HepG2 (cell line): ENCODE data around the gene GNG7. TPM values are rescaled to one million over a fixed set of nuclear protein-coding genes. Genes with fewer than 3 reads are reported as not detected.
A peak's percentile ranks its signal among the peaks of the same experiment; 100 is the strongest.

Experiments used
- AGO1 ChIP-seq: fragments of 200-400 bp; formaldehyde crosslinking; IDR thresholded peaks from 2 replicates; pipeline ENCODE4 v1.6.1; 2017; ENCODE audit warnings: mild to moderate bottlenecking, low read depth, low read length, moderate library complexity; ENCODE audit not compliant: poor library complexity, severe bottlenecking
- CREM ChIP-seq, 2 experiments: sonication (generic) in 1 of 2; formaldehyde crosslinking in 1 of 2; IDR thresholded peaks; 2 replicates each; pipeline versions ENCODE4 v1.4.0 to v1.6.1; 2016 to 2020; ENCODE audit warnings: antibody characterized with exemption in 1 of 2, mild to moderate bottlenecking in 1 of 2, missing genetic modification reagents in 1 of 2
- KDM6A ChIP-seq: IDR thresholded peaks from 2 replicates; pipeline ENCODE4 v1.6.1; 2016; ENCODE audit warnings: low read depth
- PRMT3 ChIP-seq: sonication (generic); formaldehyde crosslinking; IDR thresholded peaks from 2 replicates; pipeline ENCODE4 v1.8.1; 2022; ENCODE audit warnings: low read depth, mild to moderate bottlenecking, moderate library complexity, missing genetic modification reagents, borderline replicate concordance
- RCOR2 ChIP-seq: IDR thresholded peaks from 2 replicates; pipeline ENCODE4 v1.6.1; 2016; ENCODE audit warnings: missing biosample characterization, missing genetic modification reagents
- REST ChIP-seq, 2 experiments: IDR thresholded peaks; 2 replicates each; pipeline ENCODE4 v1.6.1; 2011 to 2012; ENCODE audit warnings: low read length in 2 of 2, borderline replicate concordance in 1 of 2, low read depth in 1 of 2, mild to moderate bottlenecking in 1 of 2, moderate library complexity in 1 of 2
- TCF12 ChIP-seq, 2 experiments: fragments of 450-650 bp in 1 of 2; sonication (generic) in 1 of 2; formaldehyde crosslinking in 1 of 2; IDR thresholded peaks; 2 replicates each; pipeline versions ENCODE4 v1.6.1 to v1.8.0; 2017 to 2022; ENCODE audit warnings: antibody characterized with exemption in 1 of 2, mild to moderate bottlenecking in 1 of 2, missing genetic modification reagents in 1 of 2, moderate library complexity in 1 of 2
- ZBTB38 ChIP-seq: sonication (generic); formaldehyde crosslinking; IDR thresholded peaks from 2 replicates; pipeline ENCODE4 v1.5.1; 2020; ENCODE audit warnings: mild to moderate bottlenecking, missing genetic modification reagents
- ZNF180 ChIP-seq: sonication (generic); formaldehyde crosslinking; IDR thresholded peaks from 2 replicates; pipeline ENCODE4 v1.4.0; 2020; ENCODE audit warnings: low read depth, missing genetic modification reagents, borderline replicate concordance
- polyA plus RNA-seq, 8 experiments: library from polyadenylated mRNA; depleted of rRNA in 3 of 8; stranded (reverse) in 7 of 8; unstranded in 1 of 8; fragments of >200 nt; fragmentation: Illumina TruSeq in 4 of 8; extraction: Trizol in 4 of 8; gene quantifications; 2 replicates each; pipeline versions ENCODE4 v1.2.1 to v1.2.3, GENCODE V29; 2011 to 2016; ENCODE audit warnings: low read depth in 4 of 8, missing spikeins in 1 of 8, mixed read lengths in 1 of 8; ENCODE audit not compliant: insufficient read depth in 1 of 8
- total RNA-seq, 5 experiments: library from RNA; depleted of rRNA; stranded (reverse); fragments of >200 nt; fragmentation: Illumina TruSeq; extraction: Trizol; gene quantifications; 2 replicates each; pipeline ENCODE4 v1.2.3, GENCODE V29; 2016; ENCODE audit warnings: low read depth in 1 of 5
- TF ChIP-seq, protein P1 (sequence below), 2 experiments: sonication (generic) in 1 of 2; formaldehyde crosslinking in 1 of 2; IDR thresholded peaks; 2 replicates each; pipeline versions ENCODE4 v1.6.1 to v1.9.0; 2014 to 2022; ENCODE audit warnings: antibody characterized with exemption in 1 of 2, borderline replicate concordance in 1 of 2, inconsistent platforms in 1 of 2, low read depth in 1 of 2, missing genetic modification reagents in 1 of 2
- TF ChIP-seq, protein P2 (sequence below): sonication (generic); formaldehyde crosslinking; IDR thresholded peaks from 2 replicates; pipeline ENCODE4 v1.5.0; 2020; ENCODE audit warnings: mild to moderate bottlenecking, low read depth, missing genetic modification reagents, borderline replicate concordance
- TF ChIP-seq, protein P3 (sequence below): sonication (generic); formaldehyde crosslinking; IDR thresholded peaks from 2 replicates; pipeline ENCODE4 v1.4.0; 2020; ENCODE audit warnings: missing genetic modification reagents
- TF ChIP-seq, protein P4 (sequence below): sonication (generic); formaldehyde crosslinking; IDR thresholded peaks from 2 replicates; pipeline ENCODE4 v1.8.0; 2023; ENCODE audit warnings: mild to moderate bottlenecking, missing genetic modification reagents

The GNG7 gene
- total and polyA plus RNA-seq, 2 of the 13 experiments (the other 11 are each of a cell fraction or from before 2014, with no cell fraction given) = 1.4 to 3.3 TPM

DNA sequence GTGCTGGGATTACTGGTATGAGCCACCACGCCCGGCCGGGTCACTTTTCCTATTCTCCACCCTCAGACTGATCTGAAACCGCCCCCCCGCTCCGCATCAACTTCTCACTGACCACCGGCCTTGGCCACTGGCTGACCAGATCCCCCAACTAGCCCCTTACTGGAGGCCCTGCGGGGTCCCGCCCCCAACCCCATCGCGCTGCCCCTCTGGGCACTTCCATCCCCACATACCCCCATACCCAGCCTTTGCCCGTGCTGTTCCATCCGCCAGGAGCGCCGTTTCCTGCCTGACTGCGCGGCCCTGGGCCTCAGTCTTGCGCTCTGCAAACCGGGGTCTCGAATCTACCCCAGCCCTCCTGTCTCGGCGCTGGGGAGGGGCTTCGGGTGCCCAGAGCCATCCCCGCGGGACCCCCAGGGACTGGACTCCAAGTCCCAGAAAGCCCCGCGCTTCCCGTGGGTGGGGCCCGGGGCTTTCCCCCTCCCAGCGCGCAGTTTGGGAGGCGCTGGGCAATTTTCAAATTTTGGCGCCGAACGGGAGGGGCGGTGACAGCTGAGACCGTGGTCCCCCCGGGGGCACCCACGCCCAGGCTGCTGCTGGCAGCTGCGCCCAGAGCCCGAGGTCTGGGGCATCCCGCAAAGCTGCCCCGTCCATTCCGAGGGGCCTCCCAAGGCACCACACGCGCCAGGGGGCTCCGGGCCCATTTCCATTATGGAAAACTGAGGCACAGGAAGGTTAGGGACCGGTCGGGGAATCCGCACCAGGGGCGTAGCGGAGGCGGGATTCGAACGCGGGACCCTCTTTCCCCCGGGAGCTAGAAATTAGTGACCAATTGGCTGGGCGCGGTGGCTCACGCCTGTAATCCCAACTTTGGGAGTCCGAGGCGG is 240.5 kb downstream of the GNG7 start (continued):
- TF ChIP-seq, protein P1, sequence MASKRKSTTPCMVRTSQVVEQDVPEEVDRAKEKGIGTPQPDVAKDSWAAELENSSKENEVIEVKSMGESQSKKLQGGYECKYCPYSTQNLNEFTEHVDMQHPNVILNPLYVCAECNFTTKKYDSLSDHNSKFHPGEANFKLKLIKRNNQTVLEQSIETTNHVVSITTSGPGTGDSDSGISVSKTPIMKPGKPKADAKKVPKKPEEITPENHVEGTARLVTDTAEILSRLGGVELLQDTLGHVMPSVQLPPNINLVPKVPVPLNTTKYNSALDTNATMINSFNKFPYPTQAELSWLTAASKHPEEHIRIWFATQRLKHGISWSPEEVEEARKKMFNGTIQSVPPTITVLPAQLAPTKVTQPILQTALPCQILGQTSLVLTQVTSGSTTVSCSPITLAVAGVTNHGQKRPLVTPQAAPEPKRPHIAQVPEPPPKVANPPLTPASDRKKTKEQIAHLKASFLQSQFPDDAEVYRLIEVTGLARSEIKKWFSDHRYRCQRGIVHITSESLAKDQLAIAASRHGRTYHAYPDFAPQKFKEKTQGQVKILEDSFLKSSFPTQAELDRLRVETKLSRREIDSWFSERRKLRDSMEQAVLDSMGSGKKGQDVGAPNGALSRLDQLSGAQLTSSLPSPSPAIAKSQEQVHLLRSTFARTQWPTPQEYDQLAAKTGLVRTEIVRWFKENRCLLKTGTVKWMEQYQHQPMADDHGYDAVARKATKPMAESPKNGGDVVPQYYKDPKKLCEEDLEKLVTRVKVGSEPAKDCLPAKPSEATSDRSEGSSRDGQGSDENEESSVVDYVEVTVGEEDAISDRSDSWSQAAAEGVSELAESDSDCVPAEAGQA (IDR thresholded peaks at IDR 0.05; ENCODE audit: low read depth) = no peak
- TF ChIP-seq, protein P1 (CRISPR knock-in tag; IDR thresholded peaks at IDR 0.05; ENCODE audit: borderline replicate concordance) = no peak
- TF ChIP-seq REST (IDR thresholded peaks at IDR 0.05; ENCODE audit: borderline replicate concordance in 1 of 2, low read depth in 1 of 2, low read length in 2 of 2) = no peak
- no peak for TF ChIP-seq RCOR2 (CRISPR knock-in tag)
- TF ChIP-seq CREM (IDR thresholded peaks at IDR 0.05) = no peak
- no peak for TF ChIP-seq CREM (CRISPR knock-in tag; IDR thresholded peaks at IDR 0.05)
- no peak for TF ChIP-seq KDM6A
- no peak for TF ChIP-seq PRMT3 (CRISPR knock-in tag)
- TF ChIP-seq, protein P2, sequence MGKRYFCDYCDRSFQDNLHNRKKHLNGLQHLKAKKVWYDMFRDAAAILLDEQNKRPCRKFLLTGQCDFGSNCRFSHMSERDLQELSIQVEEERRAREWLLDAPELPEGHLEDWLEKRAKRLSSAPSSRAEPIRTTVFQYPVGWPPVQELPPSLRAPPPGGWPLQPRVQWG (CRISPR knock-in tag) = no peak
- no peak for TF ChIP-seq TCF12 (IDR thresholded peaks at IDR 0.05)
- no peak for TF ChIP-seq TCF12 (CRISPR knock-in tag; IDR thresholded peaks at IDR 0.05)
- peak; percentile 23; the same call in 1 of the 2 replicates for TF ChIP-seq ZBTB38
- TF ChIP-seq ZNF180 (CRISPR knock-in tag) = no peak
- TF ChIP-seq, protein P3, sequence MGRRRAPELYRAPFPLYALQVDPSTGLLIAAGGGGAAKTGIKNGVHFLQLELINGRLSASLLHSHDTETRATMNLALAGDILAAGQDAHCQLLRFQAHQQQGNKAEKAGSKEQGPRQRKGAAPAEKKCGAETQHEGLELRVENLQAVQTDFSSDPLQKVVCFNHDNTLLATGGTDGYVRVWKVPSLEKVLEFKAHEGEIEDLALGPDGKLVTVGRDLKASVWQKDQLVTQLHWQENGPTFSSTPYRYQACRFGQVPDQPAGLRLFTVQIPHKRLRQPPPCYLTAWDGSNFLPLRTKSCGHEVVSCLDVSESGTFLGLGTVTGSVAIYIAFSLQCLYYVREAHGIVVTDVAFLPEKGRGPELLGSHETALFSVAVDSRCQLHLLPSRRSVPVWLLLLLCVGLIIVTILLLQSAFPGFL (CRISPR knock-in tag) = no peak
- no peak for TF ChIP-seq AGO1
- TF ChIP-seq, protein P4, sequence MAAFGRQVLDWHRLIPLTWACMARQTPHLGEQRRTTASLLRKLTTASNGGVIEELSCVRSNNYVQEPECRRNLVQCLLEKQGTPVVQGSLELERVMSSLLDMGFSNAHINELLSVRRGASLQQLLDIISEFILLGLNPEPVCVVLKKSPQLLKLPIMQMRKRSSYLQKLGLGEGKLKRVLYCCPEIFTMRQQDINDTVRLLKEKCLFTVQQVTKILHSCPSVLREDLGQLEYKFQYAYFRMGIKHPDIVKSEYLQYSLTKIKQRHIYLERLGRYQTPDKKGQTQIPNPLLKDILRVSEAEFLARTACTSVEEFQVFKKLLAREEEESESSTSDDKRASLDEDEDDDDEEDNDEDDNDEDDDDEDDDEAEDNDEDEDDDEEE (CRISPR knock-in tag) = no peak
